ENCODE data around the gene VDAC1. TPM values are rescaled to one million over a fixed set of nuclear protein-coding genes. Genes with fewer than 3 reads are reported as not detected.

VDAC1 gene
- polyA plus RNA-seq, 1 donor (not counting 4 experiments of a cell fraction or from before 2014, with no cell fraction given), result 300 TPM

DNA sequence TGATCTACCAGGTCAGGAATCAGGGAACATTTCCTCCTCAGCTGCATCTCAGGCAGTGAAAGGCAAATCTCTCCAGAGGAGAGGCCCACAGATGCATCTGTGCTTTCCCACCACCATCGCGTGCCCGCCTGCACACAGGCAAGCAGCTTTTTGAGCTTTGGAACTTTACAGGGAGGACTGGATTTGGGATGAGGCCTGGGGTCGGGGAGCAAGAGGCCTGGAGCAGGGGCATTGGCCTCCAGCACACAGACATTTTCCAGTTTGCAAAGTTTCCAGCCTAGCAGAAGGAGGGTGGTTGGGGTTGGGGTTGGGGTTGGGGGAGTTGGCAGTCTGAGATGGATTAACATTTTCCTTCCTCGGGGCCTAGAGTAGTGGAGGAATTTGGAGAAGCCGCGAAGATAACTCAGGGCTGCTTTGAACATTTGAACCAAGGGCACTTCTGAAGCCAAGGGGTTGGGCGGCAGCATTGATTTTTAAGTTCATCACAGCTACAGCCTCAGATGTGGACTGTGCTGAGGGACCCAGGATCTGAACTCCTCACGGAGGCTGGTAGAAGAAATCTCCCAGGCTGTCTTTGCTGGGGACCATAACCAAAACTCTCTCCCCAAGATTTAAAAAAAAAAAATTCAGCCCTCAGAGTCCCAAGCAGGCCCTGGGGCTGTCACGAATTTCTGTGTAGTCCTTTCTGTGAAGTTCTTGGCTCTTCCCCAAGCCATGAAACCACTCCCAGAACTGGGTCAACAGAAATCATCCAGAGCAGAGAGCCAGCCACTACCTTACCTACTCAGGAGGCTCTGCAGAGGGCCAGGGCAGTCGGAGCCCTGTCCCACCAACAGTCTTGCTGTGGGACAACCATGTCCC, 61.9 kb downstream of the VDAC1 start:
- no peak overlapping the region for H2AFZ ChIP-seq (ENCODE audit: control insufficient read depth, low read length)

DNA sequence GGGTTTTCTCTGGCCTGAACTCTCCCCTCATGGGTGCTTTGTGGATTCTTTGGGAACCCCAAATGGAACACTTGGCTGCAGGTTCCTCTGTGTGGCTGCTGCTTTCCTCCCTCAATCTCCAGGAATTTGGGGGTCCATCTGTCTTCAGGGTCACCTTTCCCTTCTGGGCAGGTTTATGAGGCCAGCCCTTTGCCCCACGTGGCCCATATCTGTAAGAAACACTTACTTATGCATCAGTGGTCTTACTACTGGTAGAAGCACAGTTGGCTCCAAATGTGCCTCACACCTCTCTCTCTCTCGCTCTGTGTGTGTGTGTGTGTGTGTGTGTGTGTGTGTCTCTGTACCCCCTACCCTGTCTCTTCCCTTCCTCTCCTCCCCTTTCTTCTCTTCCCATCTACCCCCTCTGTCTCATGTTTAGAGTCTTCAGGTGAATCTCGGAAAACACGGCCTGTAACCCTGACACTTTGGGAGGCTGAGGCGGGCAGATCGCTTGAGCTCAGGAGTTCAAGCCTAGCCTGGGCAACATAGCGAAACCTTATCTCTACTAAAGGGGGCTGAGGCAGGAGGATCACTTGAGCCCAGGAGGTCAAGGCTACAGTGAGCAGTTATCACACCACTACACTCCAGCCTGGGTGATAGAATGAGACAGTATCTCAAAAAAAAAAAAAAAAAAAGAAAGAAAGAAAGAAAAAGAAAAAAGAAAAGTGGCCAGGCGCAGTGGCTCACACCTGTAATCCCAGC, 63.1 kb downstream of the VDAC1 start:
- H3K36me3 ChIP-seq (ENCODE audit: control insufficient read depth in 2 of 2, extremely low read depth in 1 of 2, insufficient read depth in 2 of 2, low read length in 2 of 2), result no peaks in the 10 kb centered on the region
- no peaks in the 10 kb centered on the region for H3K9me3 ChIP-seq (ENCODE audit: control insufficient read depth, low read depth, low read length)
- no peak overlapping the region for H3K9ac ChIP-seq (ENCODE audit: control insufficient read depth, extremely low read depth, insufficient read depth, low read length)
- H3K27me3 ChIP-seq (ENCODE audit: control insufficient read depth, extremely low read depth, insufficient read depth, low read length), result peaks cover 3% of the 10 kb centered on the region
- dilution Hi-C loops (cut with MboI; ENCODE audit: extremely low pct_ligation_motif_present, low sequenced_read_pairs), result no loop called here
- no peaks in the 10 kb centered on the region for H4K20me1 ChIP-seq (ENCODE audit: control insufficient read depth, extremely low read depth, insufficient read depth, low read length)
- no peaks in the 10 kb centered on the region for H3K79me2 ChIP-seq (ENCODE audit: control insufficient read depth, insufficient read depth, low read length)
- TF ChIP-seq EZH2 (IDR thresholded peaks at IDR 0.05; ENCODE audit: low read length), result no peak
- no peak for TF ChIP-seq CTCF (optimal IDR thresholded peaks at IDR 0.05 in 1 of 3, IDR thresholded peaks at IDR 0.05 in 1 of 3, conservative IDR thresholded peaks at IDR 0.05 in 1 of 3; ENCODE audit: extremely low read depth in 1 of 3, insufficient read depth in 2 of 3, low read length in 3 of 3)
- H3K27ac ChIP-seq (ENCODE audit: control insufficient read depth, insufficient read depth, low read length), result no peak overlapping the region
- H3K4me2 ChIP-seq (ENCODE audit: control insufficient read depth, extremely low read depth, insufficient read depth, low read depth, low read length), result no peak overlapping the region
- H3K4me3 ChIP-seq (ENCODE audit: control insufficient read depth in 2 of 3, extremely low read depth in 1 of 3, insufficient read depth in 2 of 3, low read depth in 1 of 3, low read length in 3 of 3), result no peak overlapping the region
- no peak overlapping the region for H2AFZ ChIP-seq (ENCODE audit: control insufficient read depth, low read length)
- H3K9me1 ChIP-seq (ENCODE audit: control insufficient read depth, extremely low read depth, insufficient read depth, low read length), result no peaks in the 10 kb centered on the region
- no peak for DNase-seq (ENCODE audit: low read depth, low spot score)
- no peaks in the 10 kb centered on the region for H3K4me1 ChIP-seq (ENCODE audit: control insufficient read depth, extremely low read depth, insufficient read depth, low read length)
- FAIRE-seq, result no peak

More for the DNA sequence above, 61.9 kb downstream of the VDAC1 start:
- Histone ChIP-seq H3K79me2 (ENCODE audit: control insufficient read depth, insufficient read depth, low read length) (no peaks in the 10 kb centered on the region), H3K9me3 (ENCODE audit: control insufficient read depth, low read depth, low read length) (no peaks in the 10 kb centered on the region), H3K27me3 (ENCODE audit: control insufficient read depth, extremely low read depth, insufficient read depth, low read length) (peaks cover 3% of the 10 kb centered on the region), H3K4me2 (ENCODE audit: control insufficient read depth, extremely low read depth, insufficient read depth, low read depth, low read length) (no peak overlapping the region), H4K20me1 (ENCODE audit: control insufficient read depth, extremely low read depth, insufficient read depth, low read length) (no peaks in the 10 kb centered on the region), H3K4me3 (ENCODE audit: control insufficient read depth in 2 of 3, extremely low read depth in 1 of 3, insufficient read depth in 2 of 3, low read depth in 1 of 3, low read length in 3 of 3) (no peak overlapping the region), H3K27ac (ENCODE audit: control insufficient read depth, insufficient read depth, low read length) (no peak overlapping the region), H3K9ac (ENCODE audit: control insufficient read depth, extremely low read depth, insufficient read depth, low read length) (no peak overlapping the region), H3K9me1 (ENCODE audit: control insufficient read depth, extremely low read depth, insufficient read depth, low read length) (no peaks in the 10 kb centered on the region), H3K36me3 (ENCODE audit: control insufficient read depth in 2 of 2, extremely low read depth in 1 of 2, insufficient read depth in 2 of 2, low read length in 2 of 2) (no peaks in the 10 kb centered on the region), H3K4me1 (ENCODE audit: control insufficient read depth, extremely low read depth, insufficient read depth, low read length) (no peaks in the 10 kb centered on the region)
- dilution Hi-C loops (cut with MboI; ENCODE audit: extremely low pct_ligation_motif_present, low sequenced_read_pairs), result no loop called here
- TF ChIP-seq EZH2 (IDR thresholded peaks at IDR 0.05; ENCODE audit: low read length) (no peak), CTCF (optimal IDR thresholded peaks at IDR 0.05 in 1 of 3, IDR thresholded peaks at IDR 0.05 in 1 of 3, conservative IDR thresholded peaks at IDR 0.05 in 1 of 3; ENCODE audit: extremely low read depth in 1 of 3, insufficient read depth in 2 of 3, low read length in 3 of 3) (no peak)
- DNase-seq (ENCODE audit: low read depth, low spot score), result no peak
- FAIRE-seq, result no peak
